SK-N-SH (cell line): ENCODE measurements around the gene DHX35. TPM values are rescaled to one million over a fixed set of nuclear protein-coding genes. Genes with fewer than 3 reads are reported as not detected.

Source experiments
- CTCF ChIA-PET: fragments of 300-600, 350-600 bp; formaldehyde crosslinking; extraction: SDS; loops from one replicate; lab custom pipeline; 2021; lab: Yijun Ruan, JAX
- POLR2A ChIA-PET: fragments of 350-600 bp; sonication (Branson Sonifier 250); formaldehyde crosslinking; extraction: SDS; loops from one replicate; lab custom pipeline; 2020; ENCODE audit warnings: antibody characterized with exemption, inconsistent platforms; lab: Yijun Ruan, JAX
- DNase-seq: peaks from one replicate; pipeline ENCODE4 v3.0.0; 2012
- H2AFZ ChIP-seq: fragments of 200-600 bp; sonication (generic); 2 replicates; pipeline ENCODE4 v1.8.1; 2016; ENCODE audit warnings: antibody characterized with exemption, mild to moderate bottlenecking, low read depth
- H3F3A ChIP-seq: fragments of 200-600 bp; sonication (generic); replicated peaks from 2 replicates; pipeline ENCODE3; 2016; ENCODE audit warnings: antibody characterized with exemption, mild to moderate bottlenecking; ENCODE audit not compliant: insufficient read depth
- H3K27ac ChIP-seq, 2 experiments: fragments of 200-500 bp in 1 of 2; fragments of 200-600 bp in 1 of 2; sonication (Bioruptor generic) in 1 of 2; sonication (generic), shearing (Covaris generic) in 1 of 2; 2 replicates each; pipeline versions ENCODE4 v1.5.1 to v1.6.1; 2014 to 2016; ENCODE audit warnings: low read depth in 2 of 2, inconsistent platforms in 1 of 2, low read length in 1 of 2, mild to moderate bottlenecking in 1 of 2, mixed read lengths in 1 of 2
- H3K27me3 ChIP-seq: fragments of 200-600 bp; sonication (generic), shearing (Covaris generic); 2 replicates; pipeline ENCODE4 v1.6.1; 2016; ENCODE audit warnings: mixed run types; ENCODE audit not compliant: insufficient read depth
- H3K36me3 ChIP-seq, 2 experiments: fragments of 200-500 bp in 1 of 2; fragments of 200-600 bp in 1 of 2; sonication (Bioruptor generic) in 1 of 2; sonication (generic) in 1 of 2; replicated peaks in 1 of 2; 2 replicates each; pipeline versions ENCODE3 to v1.5.1; 2014 to 2016; ENCODE audit warnings: low read length in 1 of 2, mild to moderate bottlenecking in 1 of 2; ENCODE audit not compliant: insufficient read depth in 2 of 2, control insufficient read depth in 1 of 2
- H3K4me1 ChIP-seq, 2 experiments: fragments of 200-500 bp in 1 of 2; fragments of 200-600 bp in 1 of 2; sonication (Bioruptor generic) in 1 of 2; sonication (generic), shearing (Covaris generic) in 1 of 2; 2 replicates each; pipeline versions ENCODE4 v1.5.1 to v1.6.1; 2014 to 2016; ENCODE audit warnings: low read depth in 1 of 2, low read length in 1 of 2, mixed run types in 1 of 2; ENCODE audit not compliant: insufficient read depth in 2 of 2, control insufficient read depth in 1 of 2
- H3K4me2 ChIP-seq: fragments of 200-600 bp; sonication (generic), shearing (Covaris generic); 2 replicates; pipeline ENCODE4 v1.6.1; 2017; ENCODE audit warnings: mixed run types
- H3K4me3 ChIP-seq, 2 experiments: fragments of 200-500 bp in 1 of 2; fragments of 200-600 bp in 1 of 2; sonication (Bioruptor generic) in 1 of 2; sonication (generic), shearing (Covaris generic) in 1 of 2; 2 replicates each; pipeline versions ENCODE4 v1.5.1 to v1.8.1; 2014 to 2016; ENCODE audit warnings: low read depth in 2 of 2, inconsistent platforms in 1 of 2, low read length in 1 of 2, mild to moderate bottlenecking in 1 of 2, mixed read lengths in 1 of 2, moderate library complexity in 1 of 2
- H3K79me2 ChIP-seq: fragments of 200-600 bp; sonication (generic); 2 replicates; pipeline ENCODE4 v1.8.1; 2017; ENCODE audit warnings: mild to moderate bottlenecking; ENCODE audit not compliant: insufficient read depth
- H3K9ac ChIP-seq: fragments of 200-600 bp; sonication (generic); 2 replicates; pipeline ENCODE4 v1.6.1; 2017; ENCODE audit warnings: mixed run types
- H3K9me2 ChIP-seq: fragments of 200-600 bp; sonication (generic); 2 replicates; pipeline ENCODE4 v1.6.1; 2017; ENCODE audit warnings: mixed run types
- H3K9me3 ChIP-seq: fragments of 200-600 bp; sonication (generic); 2 replicates; pipeline ENCODE4 v1.6.1; 2017; ENCODE audit warnings: mixed run types, mild to moderate bottlenecking, moderate library complexity
- H4K20me1 ChIP-seq: fragments of 200-600 bp; sonication (generic); 2 replicates; pipeline ENCODE4 v1.6.1; 2017; ENCODE audit warnings: mild to moderate bottlenecking, mixed run types; ENCODE audit not compliant: insufficient read depth
- CTCF ChIP-seq: fragments of 200-600 bp; sonication (generic); IDR thresholded peaks from 2 replicates; pipeline ENCODE4 v1.6.1; 2017; ENCODE audit warnings: antibody characterized with exemption, mild to moderate bottlenecking, moderate library complexity
- EZH2phosphoT487 ChIP-seq: fragments of 200-600 bp; sonication (generic); IDR thresholded peaks from 2 replicates; pipeline ENCODE4 v1.6.1; 2017; ENCODE audit warnings: low read depth, mixed run types, mild to moderate bottlenecking, antibody characterized with exemption, moderate library complexity, borderline replicate concordance
- FOSL2 ChIP-seq: IDR thresholded peaks from 2 replicates; pipeline ENCODE4 v1.4.0; 2012; ENCODE audit warnings: low read depth, mild to moderate bottlenecking, moderate library complexity, borderline replicate concordance
- FOXM1 ChIP-seq: IDR thresholded peaks from 2 replicates; pipeline ENCODE4 v1.4.0; 2012; ENCODE audit warnings: low read depth, mild to moderate bottlenecking
- GABPA ChIP-seq: IDR thresholded peaks from 2 replicates; pipeline ENCODE4 v1.4.0; 2012; ENCODE audit warnings: low read depth, mild to moderate bottlenecking
- MEF2A ChIP-seq: IDR thresholded peaks from 2 replicates; pipeline ENCODE4 v1.4.0; 2012; ENCODE audit warnings: low read depth, borderline replicate concordance
- MXI1 ChIP-seq: IDR thresholded peaks from 2 replicates; pipeline ENCODE4 v1.6.1; 2012; ENCODE audit warnings: mild to moderate bottlenecking, low read depth, low read length, improper control_type of control experiment
- NRF1 ChIP-seq: IDR thresholded peaks from 2 replicates; pipeline ENCODE4 v1.6.1; 2012; ENCODE audit warnings: low read depth, mild to moderate bottlenecking, low read length
- POLR2AphosphoS5 ChIP-seq: IDR thresholded peaks from 2 replicates; pipeline ENCODE4 v1.6.1; 2012; ENCODE audit warnings: low read depth, low read length
- RCOR1 ChIP-seq: fragments of 150-350 bp; IDR thresholded peaks from 2 replicates; pipeline ENCODE4 v1.6.1; 2017; ENCODE audit warnings: antibody characterized with exemption, low read length
- RFX5 ChIP-seq: IDR thresholded peaks from 2 replicates; pipeline ENCODE4 v1.6.1; 2012; ENCODE audit warnings: mild to moderate bottlenecking, improper control_type of control experiment, low read length
- USF2 ChIP-seq: fragments of 150-350 bp; IDR thresholded peaks from 2 replicates; pipeline ENCODE4 v1.6.1; 2017; ENCODE audit warnings: antibody characterized with exemption, low read length, low read depth, borderline replicate concordance
- YY1 ChIP-seq: IDR thresholded peaks from 2 replicates; pipeline ENCODE4 v1.4.0; 2012; ENCODE audit warnings: low read depth, mild to moderate bottlenecking
- WGBS: methylation state at CpG from one replicate; pipeline ENCODE4 v1.1.6; 2017; ENCODE audit warnings: low lambda C conversion rate; 5-methylcytosine and 5-hydroxymethylcytosine counted together
- polyA plus RNA-seq, 3 experiments: library from polyadenylated mRNA; depleted of rRNA; stranded (reverse); fragments of >200 nt; gene quantifications; 2 replicates each; pipeline ENCODE4 v1.2.3, GENCODE V29; 2012

The DHX35 gene
- polyA plus RNA-seq, 1 of the 3 experiments (the other 2 are of a cell fraction) = 17.1 TPM

- TF ChIP-seq USF2 = no peak
- TF ChIP-seq FOSL2 = no peak
- TF ChIP-seq RFX5 = no peak
- no peak for TF ChIP-seq FOXM1
- TF ChIP-seq RCOR1 = peak; percentile 39; the same call in 1 of the 2 replicates
- peak; percentile 87 for TF ChIP-seq CTCF
- TF ChIP-seq NRF1 = peak; percentile 30; the same call in 1 of the 2 replicates
- TF ChIP-seq EZH2phosphoT487 = no peak
- peak; percentile 52 for TF ChIP-seq POLR2AphosphoS5
- TF ChIP-seq GABPA = peak; percentile 69
Measured at GRCh38 chr20:39049684-39050554, 87.8 kb downstream of the DHX35 start (continued).

- POLR2A ChIA-PET = interaction anchor here (0.6 kb wide), 1 partner anchor 20 kb away, joined by 3 read pairs; no protein-coding TSS in a partner anchor
- peak overlapping the region; percentile 93 for H3K4me2 ChIP-seq
- H3K4me3 ChIP-seq = peak overlapping the region; percentile 60 to 70
- no peak overlapping the region for H3K9ac ChIP-seq
- 40% methylated on average over 2 of the region's 4 CpGs for WGBS
- TF ChIP-seq YY1 = no peak
- no peak for TF ChIP-seq MEF2A
- TF ChIP-seq MXI1 = no peak
- TF ChIP-seq, all 33 proteins: peak for 0
- DNase-seq = peak; percentile 36
- no peaks in the 10 kb centered on the region for H3K9me3 ChIP-seq
- no peak overlapping the region for H3K27ac ChIP-seq
- H3K36me3 ChIP-seq = no peaks in the 10 kb centered on the region
- H3F3A ChIP-seq = no peaks in the 10 kb centered on the region
- no peaks in the 10 kb centered on the region for H3K9me2 ChIP-seq
- no peaks in the 10 kb centered on the region; the same call in 1 of the 2 replicates for H3K27me3 ChIP-seq
- no peaks in the 10 kb centered on the region for H4K20me1 ChIP-seq
- H3K4me1 ChIP-seq = peaks cover 0 to 4% of the 10 kb centered on the region in 2 experiments; a peak in 1 of 4 replicates
- CTCF ChIA-PET = interaction anchor here (0.6 to 16.3 kb wide), 54 partner anchors 9 to 1912 kb away, joined by 3 to 444 read pairs (median 5); partner anchors contain the start of genes ACTR5, DHX35, FAM83D and SLC32A1
- H3K79me2 ChIP-seq = no peaks in the 10 kb centered on the region
- peak overlapping the region; percentile 91; the same call in 1 of the 2 replicates for H2AFZ ChIP-seq
Measured at GRCh38 chr20:39050555-39050902, 88.4 kb downstream of the DHX35 start.
